GM12801 (cell line): ENCODE data around the gene ATP13A3.

Experiments used
- CTCF ChIP-seq: IDR thresholded peaks from one replicate; pipeline ENCODE4 v1.5.1; 2011; ENCODE audit warnings: control low read depth; ENCODE audit not compliant: insufficient read length; ENCODE audit errors: extremely low read depth

ATP13A3 gene

GRCh38 chr3:194486540-194487288 is at the start of gene ATP13A3:
ATP13A3 (minus strand) TSS chr3:194487002; CDS start chr3:194462190, 24,812 bp downstream.
- no peak for TF ChIP-seq CTCF

GRCh38 chr3:194534243-194534642 is 47.4 kb upstream of the ATP13A3 start:
- TF ChIP-seq CTCF = no peak

- no peak for TF ChIP-seq CTCF
Observed at GRCh38 chr3:194532591-194532990, 45.8 kb upstream of the ATP13A3 start.

GRCh38 chr3:194527726-194528125 is 40.9 kb upstream of the ATP13A3 start:
- TF ChIP-seq CTCF = no peak

GRCh38 chr3:194526164-194526563 is 39.4 kb upstream of the ATP13A3 start:
- TF ChIP-seq CTCF = no peak

- no peak for TF ChIP-seq CTCF
Observed at GRCh38 chr3:194522579-194523046, 35.8 kb upstream of the ATP13A3 start.

GRCh38 chr3:194521510-194522260 is 34.9 kb upstream of the ATP13A3 start:
- TF ChIP-seq CTCF = no peak
